GM19328 (cell line): Measurements from ENCODE around the gene PAK4.
"Not testable (repeated sequence)": the region's sequence is repeated elsewhere in the genome, so short reads cannot be mapped to it uniquely, and the experiment has no call there.

ENCODE experiments used
- ATAC-seq: cut with Tn5 transposase; IDR thresholded peaks from one replicate; pipeline ENCODE4 v1.9.1; 2021; ENCODE audit warnings: mild to moderate bottlenecking, moderate library complexity; ENCODE audit not compliant: unreplicated experiment

The PAK4 gene

DNA sequence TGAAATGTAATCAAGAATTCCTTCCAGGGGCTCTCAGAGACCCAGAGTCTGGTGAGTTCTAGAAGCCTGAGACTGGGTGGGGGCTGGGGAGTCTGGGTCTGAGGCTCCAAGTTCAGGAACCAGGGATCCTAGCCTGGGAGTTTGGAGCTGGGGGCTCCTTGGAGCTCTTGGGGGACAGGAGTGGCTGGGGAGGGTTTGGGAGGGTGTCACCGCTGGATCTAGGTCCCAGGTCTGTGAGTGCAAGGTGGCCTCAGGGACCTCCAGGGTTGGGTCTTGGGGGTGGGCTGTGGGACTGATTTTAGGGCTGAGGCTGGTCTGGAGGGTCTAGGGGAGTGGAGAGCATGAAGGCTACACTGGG lies 77.4 kb downstream of the PAK4 start:
- ATAC-seq, result no peak

DNA sequence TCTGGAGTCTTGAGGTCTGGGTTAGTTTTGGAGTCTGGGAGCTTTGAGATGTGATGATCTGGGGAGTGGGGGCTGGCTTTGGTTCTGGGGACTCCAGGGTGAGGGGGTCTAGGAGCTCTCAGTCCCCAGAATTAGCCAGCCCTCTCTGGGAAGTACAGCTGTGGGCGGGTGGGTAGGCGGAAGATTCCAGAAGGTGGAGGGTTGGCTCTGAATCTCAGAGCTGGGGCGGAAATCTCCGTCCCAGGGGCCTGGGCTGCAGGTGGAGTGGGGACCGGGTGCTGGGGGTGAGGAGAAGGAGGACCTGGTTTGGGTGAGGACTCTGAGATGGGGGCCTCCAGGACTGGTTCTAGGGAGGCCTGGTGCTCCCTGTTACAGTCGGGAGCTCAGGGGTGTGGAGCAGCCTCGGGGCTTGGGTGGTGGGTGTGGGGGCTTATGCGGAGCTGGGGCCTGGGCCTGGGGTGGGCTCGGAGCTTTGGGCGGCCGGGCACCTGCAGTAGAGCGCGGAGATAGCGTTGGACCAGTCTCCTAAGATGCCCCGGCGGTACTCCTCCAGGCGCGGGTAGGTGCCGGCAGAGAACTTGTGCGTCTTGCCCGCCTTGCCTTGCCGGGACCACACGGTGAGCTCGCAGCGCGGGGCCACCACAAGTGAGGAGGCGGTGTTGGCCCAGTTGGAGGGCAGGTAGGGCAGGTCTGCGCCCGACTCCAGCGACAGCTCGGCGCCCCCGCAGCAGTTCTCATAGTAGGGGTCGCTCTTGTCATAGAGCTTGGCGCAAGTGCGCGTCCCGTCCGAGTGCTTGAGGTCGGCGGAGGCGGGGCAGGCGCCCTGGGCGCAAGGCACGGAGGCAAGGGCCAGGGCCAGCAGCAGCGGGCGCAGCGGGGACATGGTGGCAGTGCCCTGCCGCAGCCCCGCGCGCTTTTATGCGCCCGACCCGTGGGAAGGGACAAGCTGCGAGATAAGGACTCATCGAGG lies 78.1 kb downstream of the PAK4 start, which contains the start of gene SYCN:
Gene SYCN (minus strand): TSS at position 892 of the 970 bp plus-strand sequence. CDS start 9 bp downstream, at position 883.
- ATAC-seq, result no peak

DNA sequence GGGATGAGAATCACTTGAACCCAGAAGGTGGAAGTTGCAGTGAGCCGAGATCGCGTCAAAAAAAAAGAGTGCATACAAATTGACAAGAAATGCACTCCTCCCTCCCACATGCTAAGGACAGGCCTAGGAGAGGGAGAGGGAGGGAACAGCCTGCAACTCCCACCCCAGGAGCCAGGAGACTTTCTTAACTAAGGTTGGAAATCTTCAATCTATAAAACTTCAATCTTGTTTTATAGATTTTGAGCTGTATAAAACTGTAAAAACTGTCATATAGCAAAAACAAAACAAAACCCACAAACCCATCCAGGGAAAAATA lies 79.8 kb downstream of the PAK4 start:
- ATAC-seq, result no peak

DNA sequence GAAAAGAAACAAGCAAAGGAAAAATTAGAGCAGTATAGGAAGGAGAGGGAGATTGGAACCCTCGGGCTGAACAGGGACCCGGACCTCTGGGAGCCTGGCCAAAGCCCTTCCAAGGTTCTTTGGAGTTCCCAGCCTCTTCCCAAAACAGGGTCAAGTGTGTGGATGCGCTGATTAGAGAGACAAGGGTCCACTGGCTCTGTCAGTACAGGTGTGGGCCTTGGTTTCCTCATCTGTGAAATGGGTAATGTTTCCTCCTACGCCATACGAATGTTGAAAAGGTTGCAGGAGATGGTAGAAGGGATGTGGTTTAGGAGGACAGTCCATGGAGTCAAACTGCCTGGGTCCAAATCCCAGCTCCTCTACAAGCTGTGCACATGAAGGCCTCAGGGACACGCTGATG lies 80.5 kb downstream of the PAK4 start:
- ATAC-seq, result no peak

DNA sequence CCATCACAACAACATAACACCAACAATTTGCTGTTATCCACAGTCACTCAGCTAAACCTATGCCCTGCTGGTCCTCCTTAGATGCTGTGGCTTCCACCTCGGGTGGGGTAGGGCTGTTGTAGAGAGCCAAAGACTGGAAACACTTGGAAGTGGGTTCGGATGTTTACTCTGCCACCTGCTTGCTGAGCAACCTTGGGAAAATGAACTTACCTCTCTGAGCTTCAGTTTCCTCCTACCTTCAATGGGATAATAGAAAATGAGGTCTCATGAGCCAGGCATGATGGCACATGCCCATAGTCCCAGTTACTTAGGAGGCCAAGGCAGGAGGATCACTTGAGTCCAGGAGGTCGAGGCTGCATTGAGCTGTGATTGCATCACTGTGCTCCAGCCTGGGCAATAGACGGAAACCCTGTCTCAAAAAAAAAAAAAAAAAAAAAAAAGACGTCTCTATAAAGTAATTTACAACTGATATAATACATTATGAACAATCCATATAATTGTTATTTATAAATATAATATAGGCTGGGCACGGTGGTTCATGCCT lies 81.8 kb downstream of the PAK4 start:
- no peak for ATAC-seq

DNA sequence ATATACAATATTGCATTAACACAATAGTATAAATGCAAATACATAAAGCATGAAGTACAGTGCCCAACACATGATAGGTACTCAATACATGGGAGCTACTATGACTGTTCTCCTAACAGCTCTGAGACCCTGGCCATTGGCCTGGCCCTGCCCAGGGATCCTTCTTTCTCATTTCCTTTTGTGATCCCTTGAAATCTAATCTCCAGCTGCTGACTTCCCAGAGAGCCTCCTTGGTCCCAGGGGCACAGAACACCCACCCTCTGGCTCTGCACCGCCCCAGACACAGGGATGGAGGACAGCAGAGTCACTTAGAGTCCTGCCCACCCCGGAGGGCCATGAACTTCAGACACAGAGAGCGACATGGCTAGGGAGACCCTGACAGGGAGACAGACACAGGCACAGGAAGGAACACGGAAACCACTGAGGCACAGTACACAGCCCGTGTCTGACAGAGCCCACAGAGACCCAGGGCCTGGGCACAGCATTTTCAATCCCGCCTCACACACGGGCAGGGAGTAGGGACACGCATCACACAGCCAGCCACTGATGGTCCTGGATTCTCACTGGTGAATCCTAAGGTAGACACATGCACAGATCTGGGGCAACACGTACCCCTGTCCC lies 82.7 kb downstream of the PAK4 start:
- ATAC-seq, result no peak

DNA sequence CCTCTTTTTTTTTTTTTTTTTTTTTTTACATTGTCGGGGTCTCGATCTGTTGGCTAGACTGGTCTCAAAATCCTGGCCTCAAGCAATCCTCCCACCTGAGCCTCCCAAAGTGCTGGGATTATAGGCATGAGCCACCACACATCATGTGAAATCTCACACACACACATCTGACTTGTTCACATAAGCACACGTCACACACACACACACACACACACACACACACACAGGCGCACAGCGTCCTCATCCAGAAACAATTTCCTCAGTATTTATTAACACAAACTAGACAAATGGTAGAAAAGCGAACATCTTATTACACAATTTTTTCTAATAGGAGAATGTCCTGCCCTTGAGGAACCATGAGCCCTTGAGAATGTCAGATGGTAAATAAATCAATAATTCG lies 83.6 kb downstream of the PAK4 start:
- no peak for ATAC-seq

DNA sequence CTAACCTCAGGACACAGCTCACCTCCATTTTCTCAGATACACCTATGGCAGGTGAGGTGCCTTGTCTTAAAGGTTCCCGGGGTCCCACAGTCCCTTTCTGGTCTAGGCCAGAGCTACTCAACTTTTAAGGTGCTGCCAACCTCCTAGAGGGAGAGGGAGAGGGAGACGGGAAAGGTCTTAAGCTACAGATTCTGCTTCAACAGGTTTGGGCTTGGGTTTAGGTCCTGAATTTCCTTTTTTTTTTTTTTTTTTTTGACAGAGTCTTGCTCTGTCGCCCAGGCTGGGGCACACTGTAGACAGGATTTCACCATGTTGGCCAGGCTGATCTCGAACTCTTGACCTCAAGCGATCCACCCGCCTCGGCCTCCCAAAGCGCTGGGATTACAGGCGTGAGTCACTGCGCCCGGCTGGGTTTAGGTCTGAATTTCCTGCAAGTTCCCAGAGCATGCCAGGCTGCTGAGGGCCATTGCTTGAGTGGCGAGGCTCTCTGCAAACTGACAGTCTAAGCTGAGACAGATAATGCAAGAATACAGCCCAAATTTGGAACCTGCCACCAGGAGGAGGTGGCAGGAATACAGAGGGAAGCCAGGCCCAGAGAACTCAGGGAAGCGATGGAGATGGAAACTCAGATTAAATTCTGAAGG lies 86.3 kb downstream of the PAK4 start:
- ATAC-seq, result no peak

DNA sequence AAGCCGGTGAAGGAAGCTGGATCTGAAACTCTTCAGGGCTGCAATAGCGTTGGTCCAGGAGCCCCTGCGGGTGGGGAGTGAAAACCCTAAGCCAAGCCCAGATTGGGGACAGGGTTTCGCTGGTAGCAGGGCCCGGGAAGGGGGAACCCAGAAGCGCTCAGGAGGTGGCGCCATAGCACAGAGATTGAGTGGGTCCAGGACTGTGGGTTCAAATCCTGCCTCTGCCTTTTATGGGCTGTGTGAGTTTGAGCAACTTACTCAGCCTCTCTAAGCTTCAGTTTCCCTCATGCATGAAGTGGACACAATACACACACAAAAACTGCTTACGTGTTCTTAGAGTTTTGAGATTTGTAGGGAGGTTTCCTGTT lies 86.8 kb downstream of the PAK4 start:
- no peak for ATAC-seq

DNA sequence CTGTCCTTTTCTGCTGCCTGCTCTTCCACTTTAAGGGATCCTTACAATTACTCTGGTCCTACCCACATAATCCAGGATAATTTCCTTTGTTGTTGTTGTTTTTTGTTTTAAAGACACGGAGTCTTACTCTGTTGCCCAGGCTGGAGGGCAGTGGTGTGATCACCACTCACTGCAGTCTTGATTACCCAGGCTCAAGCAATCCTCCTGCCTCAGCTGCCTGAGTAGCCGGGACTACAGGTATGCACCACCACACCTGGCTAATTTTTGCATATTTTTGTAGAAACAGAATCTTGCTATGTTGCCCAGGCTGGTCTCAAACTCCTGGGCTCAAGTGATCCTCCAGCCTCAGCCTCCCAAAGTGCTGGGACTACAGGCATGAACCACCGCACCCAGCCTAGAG lies 89.7 kb downstream of the PAK4 start:
- ATAC-seq, result not testable (repeated sequence)

DNA sequence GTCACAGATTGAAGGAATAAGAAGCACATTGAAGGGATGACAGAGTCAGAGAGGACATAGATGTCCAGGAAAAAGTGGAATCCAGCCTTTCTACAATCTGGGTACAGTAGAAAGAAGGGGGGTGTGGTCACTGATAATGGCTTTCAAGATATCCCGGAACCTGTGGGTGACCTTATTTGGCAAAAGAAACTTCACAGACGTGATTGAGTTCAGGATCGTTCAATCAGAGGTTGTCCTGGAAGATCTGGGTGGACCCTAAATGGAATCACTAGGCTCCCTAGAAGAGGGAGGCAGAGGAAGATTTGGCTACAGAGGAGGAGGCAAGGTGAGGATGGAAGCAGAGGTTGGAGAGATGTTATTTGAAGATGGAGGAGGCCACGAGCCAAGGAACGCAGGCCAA lies 91.5 kb downstream of the PAK4 start:
- no peak for ATAC-seq

DNA sequence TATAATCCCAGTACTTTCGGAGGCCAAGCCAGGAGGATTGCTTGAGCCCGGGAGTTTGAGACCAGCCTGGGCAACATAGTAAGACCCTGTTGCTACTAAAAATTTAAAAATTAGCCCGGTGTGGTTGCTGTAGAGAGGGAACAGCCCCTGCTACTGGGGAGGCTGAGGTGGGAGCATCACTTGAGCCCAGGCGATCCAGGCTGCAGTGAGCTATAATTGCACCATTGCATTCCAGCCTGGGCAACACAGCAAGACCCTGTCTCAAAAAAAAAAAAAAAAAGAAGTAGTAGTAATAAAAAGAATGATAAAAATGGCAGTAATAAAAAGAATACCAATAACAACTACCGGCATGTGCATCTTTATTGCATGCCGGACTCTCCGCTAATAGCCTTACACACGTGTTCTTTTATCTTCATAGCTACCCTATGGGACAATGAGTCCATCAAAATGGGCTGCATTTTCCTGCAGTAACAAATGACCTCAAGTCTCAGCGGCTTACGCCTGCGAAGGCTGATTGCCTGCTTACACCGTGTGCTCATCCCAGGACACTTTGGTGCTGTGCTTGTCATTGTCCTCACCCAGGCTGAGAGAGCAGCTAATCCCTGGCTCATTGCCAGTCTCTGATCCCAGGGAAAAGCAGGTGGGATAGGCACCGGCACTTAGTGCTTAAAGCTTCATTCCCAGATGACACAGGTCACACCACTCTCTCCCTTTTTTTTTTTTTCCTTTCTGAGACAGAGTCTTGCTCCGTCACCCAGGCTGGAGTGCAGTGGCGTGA lies 92.8 kb downstream of the PAK4 start:
- no peak for ATAC-seq

DNA sequence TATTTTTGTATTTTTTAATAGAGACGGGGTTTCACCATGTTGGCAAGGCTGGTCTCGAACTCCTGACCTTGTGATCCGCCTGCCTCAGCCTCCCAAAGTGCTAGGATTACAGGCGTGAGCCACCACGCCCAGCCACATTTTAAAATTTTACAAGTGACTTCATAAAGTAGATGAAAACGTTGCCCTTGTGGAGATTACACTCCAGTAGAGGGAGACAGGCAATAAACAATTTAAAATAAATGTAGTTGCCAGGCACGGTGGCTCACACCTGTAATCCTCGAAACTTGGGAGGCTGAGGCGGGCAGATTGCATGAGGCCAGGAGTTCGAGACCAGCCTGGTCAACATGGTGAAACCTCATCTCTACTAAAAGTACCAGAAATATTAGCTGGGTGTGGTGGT lies 93.5 kb downstream of the PAK4 start:
- ATAC-seq, result not testable (repeated sequence)

DNA sequence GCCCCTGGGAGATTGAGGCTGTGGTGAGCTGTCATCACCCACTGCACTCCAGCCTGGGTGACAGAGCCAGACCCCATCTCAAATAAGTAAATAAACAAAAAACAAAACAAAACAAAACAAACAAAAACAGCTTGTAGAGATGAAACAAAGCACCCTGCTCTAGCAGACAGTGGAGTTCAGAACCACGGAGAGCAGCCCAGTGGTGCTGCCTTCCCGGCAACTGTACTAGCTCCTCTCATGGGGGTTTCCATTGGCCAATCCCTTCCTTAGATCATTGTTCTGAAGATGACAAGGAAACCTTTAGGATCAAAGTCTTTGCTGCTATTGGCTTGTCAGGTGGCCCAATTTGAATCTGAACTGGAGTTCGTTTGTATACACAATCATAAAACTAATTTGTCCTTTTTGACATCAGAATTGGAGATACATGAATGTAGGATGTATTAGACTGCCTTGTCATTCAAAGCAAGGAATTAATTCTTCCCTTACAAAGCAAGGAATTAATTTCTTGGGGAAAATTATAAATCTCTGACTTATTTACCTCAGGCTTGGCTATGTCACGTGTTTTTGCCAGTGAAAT lies 98.2 kb downstream of the PAK4 start:
- ATAC-seq, result no peak

DNA sequence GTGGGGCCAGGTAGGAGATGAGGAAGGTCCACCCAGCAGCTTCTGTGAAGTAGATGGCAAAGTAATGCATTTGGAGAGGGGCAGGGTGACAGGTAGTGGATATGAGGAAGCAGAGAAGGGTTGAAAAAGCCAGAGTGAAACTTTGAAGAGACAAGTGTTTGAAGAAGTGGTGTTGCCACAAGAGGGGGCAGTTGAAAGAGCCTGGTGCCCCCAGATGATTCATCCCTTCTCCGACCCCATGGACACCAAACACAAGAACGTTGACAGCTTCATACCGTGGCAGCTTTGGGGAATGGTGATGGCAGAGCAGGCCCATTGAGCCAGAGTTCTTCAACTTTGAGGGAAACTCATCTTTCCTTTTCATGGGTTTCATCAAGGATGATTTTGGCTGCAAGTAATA lies 99.3 kb downstream of the PAK4 start:
- no peak for ATAC-seq
